HG03045 (cell line): ENCODE measurements around the gene FHOD3.

Experiments used
- ATAC-seq: cut with Tn5 transposase; IDR thresholded peaks from one replicate; pipeline ENCODE4 v1.9.1; 2021; ENCODE audit warnings: mild to moderate bottlenecking, moderate library complexity; ENCODE audit not compliant: unreplicated experiment

Gene FHOD3

DNA sequence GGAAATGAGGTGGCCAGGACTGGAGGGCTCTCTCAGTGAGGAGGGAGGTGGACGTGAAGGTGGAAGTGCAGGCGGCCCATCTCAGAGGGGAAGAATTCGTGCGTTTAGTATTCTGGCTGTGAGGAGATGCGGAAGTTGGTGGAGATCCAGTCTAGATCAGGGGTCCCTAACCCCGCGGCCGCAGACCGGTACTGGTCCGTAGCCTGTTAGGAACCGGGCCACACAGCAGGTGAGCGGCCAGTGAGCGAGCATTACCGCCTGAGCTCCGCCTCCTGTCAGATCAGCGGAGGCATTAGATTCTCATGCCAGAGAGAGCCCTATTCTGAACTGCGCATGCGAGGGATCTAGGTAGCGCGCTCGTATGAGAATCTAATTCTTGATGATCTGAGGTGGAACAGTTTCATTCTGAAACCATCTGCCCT, 1.6 kb upstream of the FHOD3 start:
- ATAC-seq, result no peak

DNA sequence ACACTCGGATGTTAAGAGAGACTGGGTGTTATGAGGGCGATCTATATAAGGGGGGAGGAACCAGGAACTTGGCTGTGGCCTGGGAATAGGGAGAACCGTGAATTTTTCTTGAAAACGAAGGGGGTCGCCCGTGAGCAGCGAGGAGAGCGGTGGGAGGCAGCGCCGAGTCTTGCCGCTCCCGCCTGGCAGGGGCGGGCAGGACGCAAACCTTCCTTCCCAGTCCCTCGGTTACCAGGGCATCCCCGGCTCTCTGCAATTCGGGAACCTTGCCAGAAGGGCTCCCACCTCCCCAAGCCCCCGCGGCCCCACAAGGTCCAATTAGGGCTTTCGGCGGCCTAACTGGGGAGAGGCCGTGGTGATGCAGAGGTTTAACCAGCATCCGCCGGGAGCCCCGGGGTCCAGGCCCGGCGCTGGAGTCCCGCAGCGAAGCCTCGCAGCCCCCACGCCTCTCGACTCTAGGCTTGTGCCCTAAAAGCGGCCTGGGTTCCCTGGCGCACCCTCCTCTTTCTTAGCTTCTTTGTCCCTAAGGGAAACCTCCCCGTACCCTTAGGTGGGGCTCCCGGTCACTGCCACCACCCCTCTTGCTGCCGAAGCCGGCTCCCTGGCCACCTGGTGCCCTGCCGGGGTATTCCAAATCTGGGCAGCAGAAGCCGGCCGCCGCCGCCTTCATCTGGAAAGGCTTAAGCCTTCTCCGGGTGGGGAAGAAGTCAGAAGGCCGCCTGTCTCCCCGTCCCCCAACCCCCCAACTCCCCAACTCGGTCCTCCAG, 680 bp upstream of the FHOD3 start:
- ATAC-seq, result peak; percentile 11

DNA sequence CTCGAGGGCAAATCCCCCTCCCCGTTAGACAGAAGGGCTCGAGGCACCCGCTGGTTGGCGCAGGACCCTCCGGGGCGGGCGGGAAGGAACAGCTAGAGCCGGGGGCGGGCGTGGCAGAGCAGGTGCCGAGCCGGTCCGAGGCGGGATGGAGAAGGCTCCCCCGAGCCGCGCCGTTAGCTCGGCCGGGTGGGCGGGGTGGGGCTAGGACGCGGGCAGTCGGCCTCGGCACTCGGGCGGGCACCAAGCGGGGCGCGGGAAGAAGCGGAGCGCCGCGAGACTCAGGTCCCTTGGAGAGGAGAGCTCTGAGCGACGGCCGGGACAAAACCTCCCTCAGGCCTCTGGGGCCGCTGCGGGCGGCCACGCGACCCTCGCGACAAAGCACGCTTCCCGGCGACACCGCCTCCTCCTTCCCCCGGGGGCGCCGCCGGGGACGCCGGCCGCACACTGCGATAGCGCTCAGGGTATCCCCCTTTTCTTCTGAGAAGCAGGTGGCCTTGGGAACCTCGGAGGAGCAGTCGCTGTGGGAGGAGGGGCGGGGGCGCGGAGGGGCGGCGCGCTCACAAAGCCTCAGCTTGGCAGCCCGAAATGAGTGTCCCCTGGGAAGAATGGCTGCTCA, 721 bp downstream of the FHOD3 start:
- ATAC-seq, result peak; percentile 29

DNA sequence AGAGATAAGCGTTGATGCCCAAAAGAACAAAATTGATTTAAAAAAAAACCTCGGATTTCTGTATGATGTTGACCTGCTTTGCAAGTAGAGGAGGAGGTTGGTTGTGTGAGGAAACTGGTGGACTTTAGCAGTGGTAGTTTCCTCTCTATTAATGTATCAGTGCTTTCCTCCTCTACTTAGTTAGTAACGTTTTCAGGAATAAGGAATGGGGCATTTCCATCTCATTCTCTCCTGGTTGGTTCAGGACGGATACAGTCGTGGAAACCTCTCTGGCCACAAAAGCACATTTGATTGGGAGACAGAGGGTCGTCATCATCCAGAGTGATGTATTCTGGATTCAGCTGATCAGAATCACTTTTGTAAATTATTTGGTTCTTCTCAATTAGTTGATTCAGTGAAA, 1.5 kb downstream of the FHOD3 start:
- ATAC-seq, result no peak

DNA sequence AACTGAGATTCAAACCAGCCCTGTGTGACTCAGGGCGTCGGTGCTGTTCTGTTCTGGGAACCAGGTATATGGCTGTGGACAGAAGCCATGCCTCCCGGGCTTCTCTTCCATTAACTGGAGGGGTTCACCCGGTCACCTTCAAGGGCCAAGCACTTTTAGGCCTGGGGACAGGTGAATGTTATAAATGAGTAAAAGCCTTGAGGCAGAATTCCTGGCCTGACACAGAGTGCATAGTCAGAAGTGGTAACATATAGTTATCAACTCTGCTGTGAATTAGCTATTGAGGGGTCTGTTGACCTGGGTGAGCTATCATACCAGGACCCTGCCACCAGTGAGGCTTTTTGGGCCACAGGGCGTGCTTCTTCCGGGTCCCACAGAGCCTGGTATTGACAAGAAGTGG, 2.7 kb downstream of the FHOD3 start:
- ATAC-seq, result no peak

DNA sequence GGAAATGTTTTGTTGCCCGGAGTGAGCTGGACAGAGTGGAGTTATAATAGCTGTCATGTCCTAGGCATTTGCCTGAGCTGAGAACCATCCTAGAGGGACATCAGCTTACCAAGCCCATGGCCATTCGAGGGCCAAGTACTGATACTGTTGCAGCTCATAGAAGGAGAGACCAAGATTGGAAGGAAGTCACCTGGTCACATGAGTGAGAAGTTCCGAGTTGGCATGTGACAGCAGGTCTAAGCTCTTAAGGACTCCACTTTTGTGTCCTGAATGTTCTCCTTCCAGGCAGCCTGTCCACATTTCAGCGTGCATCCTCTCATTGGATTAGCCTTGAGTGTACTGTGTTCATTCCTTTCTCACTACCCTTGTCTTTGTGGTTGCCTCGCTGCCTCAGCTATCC, 4.4 kb downstream of the FHOD3 start:
- no peak for ATAC-seq

DNA sequence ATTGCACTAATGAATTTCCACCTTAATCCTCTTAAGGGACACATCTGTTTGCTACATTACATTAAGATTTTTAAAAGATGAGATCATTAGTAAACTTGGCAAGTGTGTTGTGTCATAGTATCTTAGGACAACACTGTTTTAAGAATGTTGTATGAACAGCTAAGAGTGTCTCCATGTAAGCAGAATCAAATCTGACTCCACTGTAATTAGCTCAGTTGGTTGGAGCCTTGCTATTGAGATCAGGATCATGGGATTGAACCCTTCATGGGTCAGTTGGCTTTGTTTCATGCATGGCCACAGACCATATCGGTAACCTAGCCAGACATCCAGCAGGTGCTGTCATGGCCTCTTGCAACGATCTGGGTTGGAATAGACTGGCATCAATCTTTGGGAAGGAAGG, 5.2 kb downstream of the FHOD3 start:
- ATAC-seq, result no peak

DNA sequence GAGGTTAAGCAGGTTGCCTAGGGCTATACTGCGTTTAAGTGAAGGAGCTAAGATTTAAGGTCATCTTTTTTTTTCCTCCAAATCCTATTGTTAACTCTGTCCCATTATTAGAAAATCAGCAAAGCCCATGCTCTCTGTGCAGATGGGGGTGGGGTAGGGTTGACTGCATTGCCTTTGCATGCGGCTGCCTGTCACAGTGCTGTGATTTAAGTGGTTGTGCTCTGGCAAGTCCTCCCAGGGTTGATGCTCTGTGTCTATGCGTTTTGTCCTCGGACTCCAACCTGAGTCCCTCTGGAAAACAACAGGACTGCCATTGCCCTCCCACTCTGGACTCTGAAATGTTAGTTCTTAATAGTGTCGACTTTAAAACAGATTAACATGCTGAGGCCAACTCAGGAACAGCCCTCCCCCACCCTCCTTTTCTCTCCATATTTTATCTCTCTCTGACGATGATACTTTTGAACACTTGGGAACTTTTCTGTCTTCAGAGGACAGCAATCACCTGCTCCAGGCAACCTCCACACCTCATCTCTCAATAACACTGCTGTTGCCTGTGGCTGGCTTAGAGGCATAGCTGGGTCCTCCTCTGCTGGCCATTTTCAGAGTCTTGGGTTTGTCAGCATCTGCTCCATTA, 5.8 kb downstream of the FHOD3 start:
- no peak for ATAC-seq

DNA sequence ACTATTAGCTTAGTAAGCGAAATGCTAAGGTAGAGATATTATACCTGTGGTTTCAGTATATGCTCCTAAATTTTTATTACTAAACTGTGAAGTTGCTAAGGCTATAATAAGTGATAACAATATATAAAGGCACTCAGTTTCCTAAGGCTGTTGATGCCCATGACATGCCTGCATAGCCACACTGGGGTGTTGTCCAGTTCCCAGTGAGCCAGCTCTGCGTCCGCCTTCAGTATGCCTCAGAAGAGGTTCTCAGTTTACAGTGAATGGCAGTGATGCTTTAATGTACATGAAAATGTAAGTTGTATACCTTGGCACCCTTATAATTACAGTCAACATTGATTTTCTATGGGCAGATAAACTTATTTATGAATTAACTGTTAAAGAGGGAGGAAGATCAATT, 7.2 kb downstream of the FHOD3 start:
- no peak for ATAC-seq

DNA sequence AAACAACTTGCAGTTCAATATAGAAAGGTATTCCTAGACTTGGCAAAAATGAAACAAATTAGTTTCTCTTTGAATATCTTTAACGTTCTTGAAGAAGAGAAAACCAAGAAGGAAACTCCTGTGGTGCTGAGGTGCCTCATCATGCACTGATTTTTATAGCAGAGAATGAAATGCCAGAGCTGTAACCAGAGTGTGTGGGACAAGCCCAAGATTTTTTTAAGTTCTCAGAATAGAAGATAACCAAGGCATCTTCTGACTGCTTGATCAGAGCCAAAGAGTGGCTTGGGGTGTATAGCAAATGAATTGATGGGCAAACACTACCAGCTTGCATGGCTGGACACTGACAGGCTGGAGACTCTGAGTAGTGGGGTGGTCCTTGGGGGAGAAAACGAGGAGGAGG, 7.9 kb downstream of the FHOD3 start:
- no peak for ATAC-seq

DNA sequence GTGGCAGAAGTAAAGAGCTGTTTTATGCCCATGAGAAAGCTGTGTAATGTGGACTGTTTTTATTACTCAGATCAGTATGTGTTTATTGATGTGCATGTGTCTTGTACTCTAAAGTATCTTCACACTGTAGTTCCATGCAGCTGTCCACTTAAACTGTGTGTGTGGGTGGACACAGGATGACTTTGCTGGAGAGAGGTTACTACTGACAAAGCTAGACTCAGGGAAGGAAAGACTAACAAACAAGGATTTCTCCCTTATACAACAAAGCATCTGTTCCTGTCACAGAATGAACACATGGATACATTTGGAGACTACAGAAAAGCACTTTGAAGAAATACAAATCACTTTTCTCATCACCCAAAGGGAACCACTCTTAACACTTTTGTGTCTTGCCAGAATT, 10.0 kb downstream of the FHOD3 start:
- no peak for ATAC-seq

DNA sequence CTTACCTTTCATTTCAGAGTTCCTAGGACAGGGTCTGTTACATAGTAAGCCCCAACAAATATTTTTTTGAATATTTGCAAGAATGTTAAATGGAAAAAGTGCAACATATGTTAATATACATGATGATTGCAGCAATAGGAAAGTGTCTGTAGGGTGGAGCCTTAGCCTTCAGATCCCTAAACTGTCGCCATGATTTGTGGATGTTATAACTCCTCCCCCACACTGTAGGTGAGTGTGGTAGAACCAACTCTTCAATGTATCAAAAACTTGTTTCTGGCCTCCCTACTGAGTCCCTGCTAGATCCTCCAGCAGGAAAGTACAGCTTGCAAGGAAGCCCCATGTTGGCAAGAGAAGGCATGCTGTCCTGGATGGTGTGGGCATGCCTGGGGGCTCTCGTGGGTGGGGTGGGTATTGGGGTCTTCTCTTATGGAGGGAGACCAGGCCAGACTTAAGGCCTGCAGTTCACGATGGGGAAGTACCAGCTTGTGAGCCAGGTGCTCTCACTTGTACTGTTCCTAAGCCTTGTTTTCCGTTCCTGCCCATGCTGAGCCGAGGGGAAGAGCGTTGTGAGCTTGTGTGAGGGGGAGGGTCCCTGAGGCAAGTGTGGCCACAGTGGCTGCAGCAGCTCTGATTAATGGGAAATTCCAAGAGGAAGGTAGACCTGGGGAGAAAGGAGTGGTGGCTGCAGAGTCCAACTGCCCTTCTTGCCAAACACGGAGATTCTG, 11.4 kb downstream of the FHOD3 start:
- no peak for ATAC-seq

DNA sequence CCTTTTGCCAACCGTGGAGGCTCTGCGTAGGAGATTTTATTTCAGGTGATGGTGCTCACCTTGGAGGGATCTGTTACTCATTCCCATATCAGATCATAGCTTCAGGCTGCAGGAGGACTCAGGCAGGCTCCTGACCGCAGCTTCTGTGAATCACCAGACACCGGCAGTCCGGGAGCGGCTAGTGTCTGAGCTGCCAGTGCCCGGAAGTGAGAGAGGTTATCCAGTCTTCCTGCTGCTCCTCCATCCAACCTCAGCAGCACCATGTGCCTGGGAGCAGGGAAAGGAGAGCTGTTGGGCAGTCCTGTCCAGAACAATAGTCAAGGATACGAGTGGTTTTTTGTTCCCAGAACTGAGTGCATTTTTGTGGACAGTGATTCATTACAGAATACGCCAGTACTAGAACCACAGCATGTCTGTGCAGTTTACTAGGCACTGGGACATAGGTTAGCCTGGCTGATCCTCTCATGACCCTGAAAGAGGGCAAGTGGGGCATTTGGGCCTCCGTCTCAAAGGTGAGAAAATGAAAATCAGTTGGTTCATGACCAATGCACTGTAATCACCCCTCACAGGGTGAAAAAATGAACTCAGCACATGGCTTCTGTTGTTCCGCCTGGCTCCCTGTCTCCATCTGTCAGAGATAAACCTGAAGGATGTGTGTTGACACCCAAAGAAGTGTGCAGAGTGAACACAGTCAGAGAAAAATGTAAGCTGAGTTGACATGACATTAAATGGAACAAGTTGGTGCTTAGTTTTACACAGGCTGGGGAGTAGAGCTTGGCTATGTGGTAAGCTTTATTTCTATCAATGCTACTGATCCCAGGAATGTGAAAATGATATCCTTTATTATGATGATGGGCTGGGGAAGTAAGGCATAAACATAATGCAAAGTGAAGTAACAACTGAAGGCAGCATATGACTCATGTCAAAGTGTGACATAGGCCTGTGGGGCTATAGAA, 12.2 kb downstream of the FHOD3 start:
- ATAC-seq, result no peak

DNA sequence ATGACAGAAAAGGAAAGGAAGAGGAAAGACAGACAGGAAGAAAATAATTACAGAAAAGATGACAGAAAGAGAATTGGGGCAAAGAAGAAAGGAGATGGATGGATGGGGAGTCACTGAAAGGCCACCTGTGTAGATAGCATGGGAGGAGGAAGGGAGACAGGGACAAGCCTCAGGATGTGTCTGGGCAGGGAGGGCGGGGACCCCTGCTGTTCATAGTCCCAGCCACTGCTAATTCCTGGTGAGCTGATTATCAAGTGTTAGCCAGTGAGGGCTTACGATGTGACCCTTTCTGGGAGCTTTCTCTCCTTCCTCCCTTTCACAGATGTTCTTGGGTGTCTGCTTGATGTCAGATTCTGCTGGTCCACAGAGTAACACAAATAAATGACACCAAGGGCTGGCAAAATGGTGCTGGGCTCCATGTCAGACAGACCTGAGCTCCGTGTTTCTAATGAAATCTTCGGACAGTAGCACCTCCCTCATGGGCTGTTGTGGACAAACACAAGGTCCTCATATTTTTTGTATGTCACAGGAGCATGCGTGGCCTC, 13.6 kb downstream of the FHOD3 start:
- no peak for ATAC-seq

DNA sequence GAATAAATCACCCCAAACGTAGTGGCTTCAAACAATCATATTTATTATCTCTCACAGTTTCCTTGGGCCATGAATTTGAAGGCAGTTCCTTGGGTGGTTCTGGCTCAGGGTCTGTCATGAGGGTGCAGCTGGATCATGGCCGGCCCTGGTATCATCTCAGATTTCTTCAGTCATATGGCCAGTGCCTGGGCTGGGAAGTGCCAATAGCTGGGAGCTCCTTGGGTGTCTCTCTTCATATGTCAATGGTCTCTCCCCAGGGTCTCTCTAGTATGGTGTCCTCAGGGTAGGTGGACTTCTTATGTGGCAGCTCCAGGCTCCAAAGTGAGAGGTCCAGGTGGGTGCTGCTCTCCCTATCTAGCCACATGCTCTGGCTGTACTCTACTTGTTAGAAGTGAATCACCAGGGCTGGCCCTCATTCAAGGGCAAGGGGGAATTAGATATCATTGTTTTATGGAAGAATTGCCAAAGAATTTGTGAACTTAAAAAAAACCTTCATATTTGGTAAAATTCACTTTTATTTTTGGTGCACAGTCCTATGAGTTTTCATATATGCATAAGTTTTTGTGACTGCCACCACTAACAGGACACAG, 15.4 kb downstream of the FHOD3 start:
- no peak for ATAC-seq

DNA sequence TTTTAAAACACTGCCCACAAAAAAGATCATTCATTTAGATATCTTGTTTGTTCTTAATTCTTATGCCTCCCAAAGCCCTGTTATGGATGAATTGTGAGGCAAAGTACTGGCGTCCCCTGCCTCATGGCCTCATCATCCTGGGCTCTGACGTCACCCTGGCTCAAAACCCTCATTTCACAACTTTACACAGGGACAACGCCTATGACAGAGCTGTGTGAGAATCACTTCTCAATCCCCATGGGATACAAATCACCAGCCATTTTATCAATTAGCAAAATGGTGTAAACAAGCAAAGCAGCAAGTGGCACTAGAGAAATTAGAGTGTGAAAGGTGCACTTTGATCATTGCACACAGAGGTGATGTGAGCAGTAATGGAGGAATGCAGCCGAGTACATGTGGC, 16.6 kb downstream of the FHOD3 start:
- ATAC-seq, result no peak

DNA sequence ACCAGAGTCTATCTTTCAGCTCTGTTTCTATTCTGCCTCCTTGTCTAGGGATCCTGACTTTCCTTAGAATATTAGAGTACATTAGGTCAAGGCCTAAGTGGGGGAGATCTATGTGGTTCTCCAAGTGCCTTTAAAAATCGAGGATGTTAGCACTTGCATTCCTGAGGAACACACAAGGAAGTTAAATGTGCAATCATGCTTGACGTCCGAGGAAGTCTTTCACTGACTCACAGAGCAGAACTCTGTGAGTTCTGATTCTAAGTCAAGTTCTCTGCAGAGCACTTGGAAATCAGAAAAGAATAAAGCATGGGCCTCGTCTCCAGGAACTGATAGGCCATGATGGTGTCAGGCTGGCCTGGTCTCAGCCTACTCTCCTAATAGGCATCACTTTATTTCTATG, 17.2 kb downstream of the FHOD3 start:
- no peak for ATAC-seq

DNA sequence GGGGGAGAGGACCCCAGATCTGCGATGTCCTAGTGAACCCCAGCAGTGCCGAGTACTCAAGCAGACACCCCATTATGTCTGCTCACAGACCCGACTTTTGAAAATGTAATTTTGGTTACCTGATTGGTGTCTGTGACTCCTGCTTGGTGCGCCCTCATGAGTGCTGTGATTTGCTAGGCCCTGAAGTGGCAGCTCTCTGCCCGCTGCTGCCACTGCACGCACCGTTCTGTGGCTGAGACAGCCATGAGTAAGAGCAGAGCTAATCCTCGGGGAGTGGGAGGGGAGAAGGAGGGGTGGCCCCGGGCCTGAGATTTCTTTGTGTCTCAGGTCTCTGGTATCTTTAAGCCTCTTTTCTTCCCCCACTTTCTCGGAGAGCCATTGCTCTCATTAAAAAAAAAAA, 18.2 kb downstream of the FHOD3 start:
- ATAC-seq, result no peak

DNA sequence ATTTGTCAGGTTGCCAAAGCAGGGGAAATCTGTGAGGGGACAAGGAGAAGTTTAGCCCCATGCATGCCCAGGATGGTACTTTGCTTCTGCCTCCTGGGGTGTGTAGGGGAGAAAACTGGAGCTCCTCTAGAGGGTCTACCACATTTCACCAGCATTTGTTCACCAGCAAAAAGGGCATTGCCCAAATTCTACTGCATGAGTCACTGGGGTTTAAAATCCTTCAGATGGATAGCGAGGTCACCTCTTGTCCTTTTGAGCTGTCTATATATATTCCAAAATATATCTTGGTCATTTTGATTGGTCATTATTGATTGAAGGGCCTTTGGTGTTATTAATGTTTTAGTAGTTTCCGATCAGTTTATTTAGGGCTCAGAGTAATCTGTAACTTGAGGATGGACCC, 18.7 kb downstream of the FHOD3 start:
- ATAC-seq, result no peak
